NB4 (cell line): ENCODE results near the gene OR6V1.

Experiments used
- DNase-seq: peaks from one replicate; pipeline ENCODE4 v3.0.0; 2010; ENCODE audit warnings: low read depth
- H3K4me3 ChIP-seq: one replicate; pipeline ENCODE4 v1.5.1; 2011; ENCODE audit warnings: mild to moderate bottlenecking, low read depth, low read length, moderate library complexity
- CTCF ChIP-seq: IDR thresholded peaks from one replicate; pipeline ENCODE4 v1.5.1; 2012; ENCODE audit warnings: low read depth, low read length
- MAX ChIP-seq: IDR thresholded peaks from 2 replicates; pipeline ENCODE4 v1.6.1; 2011; ENCODE audit warnings: low read depth, low read length
- MYC ChIP-seq: IDR thresholded peaks from 2 replicates; pipeline ENCODE4 v1.6.1; 2011; ENCODE audit warnings: low read depth, low read length
- POLR2A ChIP-seq: IDR thresholded peaks from 2 replicates; pipeline ENCODE4 v1.6.1; 2011; ENCODE audit warnings: mild to moderate bottlenecking; ENCODE audit not compliant: insufficient read length; ENCODE audit errors: extremely low read depth

OR6V1 gene

DNA sequence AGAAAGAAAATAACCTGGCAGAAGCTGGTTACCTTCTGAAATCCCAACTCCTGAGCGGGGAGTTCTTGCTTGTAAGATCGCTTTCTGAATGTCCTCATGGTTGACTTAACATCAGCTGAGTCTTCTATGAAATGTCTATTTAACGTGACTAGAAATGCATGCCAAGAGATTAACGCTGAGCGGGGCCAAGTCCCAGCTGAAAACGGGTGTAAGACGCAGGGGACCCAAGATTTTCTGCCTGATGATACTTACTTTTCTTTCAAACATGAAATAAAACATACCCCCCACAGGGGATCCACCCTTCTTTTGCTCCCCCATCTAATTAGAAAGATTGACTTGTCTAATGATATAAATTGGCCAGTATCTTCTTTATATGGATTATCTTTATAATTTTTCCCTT, 40.1 kb upstream of the OR6V1 start:
- TF ChIP-seq MYC (no peak), CTCF (no peak)
- DNase-seq, result no peak

DNA sequence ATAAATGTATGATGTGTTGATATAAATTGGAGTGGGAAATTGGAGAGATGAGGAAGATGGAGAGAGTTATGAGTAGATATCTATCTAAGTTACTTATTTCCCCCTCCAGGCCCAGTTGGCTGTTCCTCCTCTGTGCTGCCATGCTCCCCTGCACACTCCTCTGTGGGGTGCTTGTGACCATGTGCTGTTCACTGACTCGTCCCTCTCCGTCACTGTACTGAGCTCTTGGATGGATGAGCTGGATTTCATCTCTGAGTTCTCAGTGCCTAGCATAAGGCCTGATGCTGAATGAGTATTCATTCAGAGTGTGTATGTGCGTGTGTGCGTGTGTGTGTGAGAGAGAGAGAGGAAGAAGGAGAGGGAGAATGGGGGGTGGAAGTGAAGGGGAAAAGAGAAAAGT, 39.7 kb upstream of the OR6V1 start:
- TF ChIP-seq CTCF, result no peak
- TF ChIP-seq MYC, result no peak
- TF ChIP-seq POLR2A, result no peak
- H3K4me3 ChIP-seq, result no peak overlapping the region
- no peak for DNase-seq

More for the DNA sequence above, 40.1 kb upstream of the OR6V1 start:
- no peak overlapping the region for H3K4me3 ChIP-seq

- H3K4me3 ChIP-seq, result no peak overlapping the region
- TF ChIP-seq MAX (no peak), POLR2A (no peak), CTCF (no peak), MYC (no peak)
- no peak for DNase-seq
These were observed 38.7 kb upstream of the OR6V1 start for GRCh38 chr7:143013473-143013872.

- H3K4me3 ChIP-seq, result no peak overlapping the region
- no peak for TF ChIP-seq POLR2A
- TF ChIP-seq CTCF, result no peak
- no peak for TF ChIP-seq MYC
- no peak for TF ChIP-seq MAX
- DNase-seq, result no peak
These were observed 38.2 kb upstream of the OR6V1 start for GRCh38 chr7:143013893-143014292.

DNA sequence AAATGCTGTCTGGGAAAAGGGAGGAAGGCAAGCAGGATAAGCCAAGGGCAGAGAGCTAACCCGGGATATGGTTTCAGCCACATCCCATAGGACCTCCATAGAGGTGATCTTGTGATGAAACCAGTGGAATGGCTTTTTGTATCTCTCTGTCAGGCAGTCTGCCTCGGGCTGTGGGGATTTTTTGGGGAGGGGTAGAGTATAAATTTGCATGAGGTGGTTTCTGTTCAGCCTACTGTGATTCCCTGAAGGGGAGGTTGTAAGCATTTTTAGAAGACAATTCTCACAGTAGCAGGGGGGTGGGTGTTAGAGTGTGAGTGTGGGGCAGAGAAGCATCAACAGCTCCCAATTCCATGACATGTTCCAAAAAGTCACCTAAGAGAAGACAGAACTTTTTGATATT, 37.1 kb upstream of the OR6V1 start:
- TF ChIP-seq MYC (no peak), CTCF (no peak), POLR2A (no peak), MAX (no peak)
- no peak for DNase-seq
- no peak overlapping the region for H3K4me3 ChIP-seq

DNA sequence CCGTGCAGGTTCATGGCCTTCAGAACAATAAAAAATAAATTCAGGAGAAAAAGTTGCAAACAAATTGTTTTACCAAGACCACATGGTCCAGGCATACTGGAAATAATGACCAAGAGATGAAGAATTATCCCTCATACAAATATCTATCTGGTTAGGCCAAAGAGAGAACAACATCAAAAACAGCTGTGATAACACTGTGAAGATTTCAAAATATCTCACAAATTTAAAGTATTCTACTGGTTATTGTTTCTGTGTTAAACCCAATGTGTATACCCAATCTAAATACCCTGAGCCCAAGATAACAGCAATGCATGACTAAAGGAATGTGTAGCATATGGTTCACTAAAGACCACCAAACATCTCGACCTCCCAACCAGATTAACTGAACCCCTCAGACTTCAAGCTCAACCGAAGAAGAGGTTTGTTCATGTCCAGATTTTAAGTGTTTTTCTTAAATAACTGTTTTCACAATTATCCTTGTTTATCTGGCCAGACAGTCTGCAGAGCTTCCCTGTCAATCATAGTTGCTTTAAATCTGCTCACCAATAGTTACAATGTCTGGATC, 36.1 kb upstream of the OR6V1 start:
- TF ChIP-seq POLR2A, result no peak
- TF ChIP-seq CTCF, result no peak
- TF ChIP-seq MYC, result no peak
- no peak for TF ChIP-seq MAX
- DNase-seq, result no peak
- H3K4me3 ChIP-seq, result no peak overlapping the region
